Measurements from ENCODE around the gene TRPM4.

- TF ChIP-seq CTCF (IDR thresholded peaks at IDR 0.05; ENCODE audit: poor library complexity) (no peak), EZH2 (IDR thresholded peaks at IDR 0.05; ENCODE audit: borderline replicate concordance) (no peak), EZH2phosphoT487 (IDR thresholded peaks at IDR 0.05; ENCODE audit: low read depth, severe bottlenecking, unreplicated experiment) (no peak)
These were observed 54.6 kb downstream of the TRPM4 start for GRCh38 chr19:49212016-49212701.

Measured in hepatocyte (in vitro differentiated cells).